ENCODE results near the gene TMEM131L.

The TMEM131L gene

GRCh38 chr4:153634738-153635353, 168.7 kb downstream of the TMEM131L start:
- peak; percentile 64 for DNase-seq

- DNase-seq = no peak
Observed at GRCh38 chr4:153635846-153636245, 169.7 kb downstream of the TMEM131L start.

GRCh38 chr4:153637201-153637600, 171.0 kb downstream of the TMEM131L start:
- no peak for DNase-seq

GRCh38 chr4:153638011-153638410, 171.9 kb downstream of the TMEM131L start:
- DNase-seq = no peak

GRCh38 chr4:153638999-153639398, 172.8 kb downstream of the TMEM131L start:
- DNase-seq = no peak

- no peak for DNase-seq
Observed at GRCh38 chr4:153639833-153640802, 174.0 kb downstream of the TMEM131L start.

GRCh38 chr4:153641532-153641931, 175.4 kb downstream of the TMEM131L start:
- no peak for DNase-seq

- DNase-seq = peak; percentile 85
Observed at GRCh38 chr4:153643406-153644383, 177.5 kb downstream of the TMEM131L start.

- DNase-seq = peak; percentile 21
Observed at GRCh38 chr4:153645183-153645582, 179.0 kb downstream of the TMEM131L start.

GRCh38 chr4:153646261-153646660, 180.1 kb downstream of the TMEM131L start:
- DNase-seq = no peak

- DNase-seq = no peak
Observed at GRCh38 chr4:153646978-153647377, 180.8 kb downstream of the TMEM131L start.

- no peak for DNase-seq
Observed at GRCh38 chr4:153647975-153648374, 181.8 kb downstream of the TMEM131L start.

- DNase-seq = peak; percentile 65
Observed at GRCh38 chr4:153649572-153649991, 183.4 kb downstream of the TMEM131L start.

- DNase-seq = no peak
Observed at GRCh38 chr4:153651116-153651515, 185.0 kb downstream of the TMEM131L start.

GRCh38 chr4:153651587-153651986, 185.4 kb downstream of the TMEM131L start:
- no peak for DNase-seq

GRCh38 chr4:153652051-153652784, 186.1 kb downstream of the TMEM131L start:
- DNase-seq = no peak

GRCh38 chr4:153655002-153655541, 188.9 kb downstream of the TMEM131L start:
- no peak for DNase-seq

GRCh38 chr4:153655928-153656327, 189.8 kb downstream of the TMEM131L start:
- DNase-seq = no peak

GRCh38 chr4:153661215-153661822, 195.2 kb downstream of the TMEM131L start:
- DNase-seq = peak; percentile 59

GRCh38 chr4:153661908-153662307, 195.7 kb downstream of the TMEM131L start:
- DNase-seq = no peak

- DNase-seq = no peak
Observed at GRCh38 chr4:153663667-153664066, 197.5 kb downstream of the TMEM131L start.

Data from OCI-M1 (cell line).